PC-3 (cell line): ENCODE measurements around the gene ATP8A2. TPM values are rescaled to one million over a fixed set of nuclear protein-coding genes. Genes with fewer than 3 reads are reported as not detected.

Experiments
- ATAC-seq: fragments of 200-7000 bp; cut with Tn5 transposase; 2 replicates; pipeline ENCODE4 v1.9.1; 2020; ENCODE audit warnings: mild to moderate bottlenecking, moderate library complexity
- BruUV-seq: library from RNA; stranded (reverse); fragments of 400-500 nt; replicated peaks from 2 replicates; lab custom pipeline; 2021; lab: Mats Ljungman, UMichigan
- CTCF ChIA-PET: fragments of 300-600 bp; sonication (Branson Sonifier 250); formaldehyde crosslinking; loops from one replicate; lab custom pipeline; 2022; ENCODE audit warnings: antibody characterized with exemption; lab: Charles Lee
- POLR2A ChIA-PET: fragments of 300-600 bp; sonication (Branson Sonifier 250); formaldehyde crosslinking; loops from one replicate; lab custom pipeline; 2022; ENCODE audit warnings: antibody characterized with exemption; ENCODE audit not compliant: unreplicated experiment; lab: Charles Lee
- DNase-seq: peaks from one replicate; pipeline ENCODE4 v3.0.0-alpha.2; 2015
- H2AFZ ChIP-seq: fragments of 300-600 bp; sonication (generic); 2 replicates; pipeline ENCODE4 v1.6.0; 2016; ENCODE audit warnings: antibody characterized with exemption, low read length
- H3F3A ChIP-seq: fragments of 300-600 bp; sonication (generic); one replicate; pipeline ENCODE4 v1.6.0; 2017; ENCODE audit warnings: antibody characterized with exemption, low read length, control low read depth, mild to moderate bottlenecking; ENCODE audit not compliant: unreplicated experiment
- H3K27ac ChIP-seq: fragments of 300-600 bp; sonication (generic); 2 replicates; pipeline ENCODE4 v1.5.1; 2016; ENCODE audit warnings: mild to moderate bottlenecking, low read length
- H3K27me3 ChIP-seq: fragments of 300-600 bp; sonication (generic); 2 replicates; pipeline ENCODE4 v1.6.1; 2016; ENCODE audit warnings: low read length, mixed read lengths
- H3K36me3 ChIP-seq: fragments of 300-600 bp; sonication (generic); 2 replicates; pipeline ENCODE4 v1.6.1; 2016; ENCODE audit warnings: low read depth, mixed run types, low read length, mixed read lengths
- H3K4me1 ChIP-seq: fragments of 300-600 bp; sonication (generic); 2 replicates; pipeline ENCODE4 v1.5.1; 2016; ENCODE audit warnings: low read length; ENCODE audit not compliant: insufficient read depth
- H3K4me2 ChIP-seq: fragments of 300-600 bp; sonication (generic); 2 replicates; pipeline ENCODE4 v1.6.0; 2016; ENCODE audit warnings: low read length
- H3K4me3 ChIP-seq: fragments of 300-600 bp; sonication (generic); 2 replicates; pipeline ENCODE4 v1.5.1; 2016; ENCODE audit warnings: mild to moderate bottlenecking, low read length, mixed read lengths
- H3K79me2 ChIP-seq: fragments of 300-600 bp; sonication (generic); 2 replicates; pipeline ENCODE4 v1.6.1; 2017; ENCODE audit warnings: low read length, mixed read lengths
- H3K9ac ChIP-seq: fragments of 300-600 bp; sonication (generic); 2 replicates; pipeline ENCODE4 v1.6.0; 2016; ENCODE audit warnings: mild to moderate bottlenecking, low read length
- H3K9me2 ChIP-seq: fragments of 300-600 bp; sonication (generic); replicated peaks from 2 replicates; pipeline ENCODE4 v1.6.1; 2016; ENCODE audit warnings: mixed run types, low read length, mixed read lengths
- H3K9me3 ChIP-seq: fragments of 300-600 bp; sonication (generic); 2 replicates; pipeline ENCODE4 v1.6.1; 2016; ENCODE audit warnings: low read length, mixed read lengths
- H4K20me1 ChIP-seq: fragments of 300-600 bp; sonication (generic); 2 replicates; pipeline ENCODE4 v1.6.1; 2016; ENCODE audit warnings: low read length, mixed read lengths
- EZH2 ChIP-seq: fragments of 300-600 bp; sonication (generic); IDR thresholded peaks from one replicate; pipeline ENCODE4 v1.6.1; 2017; ENCODE audit warnings: antibody characterized with exemption, mild to moderate bottlenecking, low read length; ENCODE audit not compliant: unreplicated experiment
- EZH2phosphoT487 ChIP-seq: fragments of 300-600 bp; sonication (generic); IDR thresholded peaks from 2 replicates; pipeline ENCODE4 v1.6.1; 2018; ENCODE audit warnings: mild to moderate bottlenecking, antibody characterized with exemption, low read length, borderline replicate concordance
- intact Hi-C: fragments of 100-400 bp; cut with micrococcal nuclease; formaldehyde crosslinking; loops from 2 replicates; pipeline ENCODE4 v1.9.0; 2023
- total RNA-seq: library from RNA; depleted of rRNA; stranded (reverse); fragments of >200 nt; gene quantifications from 2 replicates; pipeline ENCODE4 v1.2.3, GENCODE V29; 2014
- TF ChIP-seq, protein P1 (sequence below): fragments of 300-600 bp; sonication (generic); conservative IDR thresholded peaks from 2 replicates; pipeline ENCODE4 v1.5.1; 2017; ENCODE audit warnings: antibody characterized with exemption, low read depth, mild to moderate bottlenecking, low read length

ATP8A2 gene
- total RNA-seq, 1 experiment from 2014 or later = 0.04 TPM

DNA sequence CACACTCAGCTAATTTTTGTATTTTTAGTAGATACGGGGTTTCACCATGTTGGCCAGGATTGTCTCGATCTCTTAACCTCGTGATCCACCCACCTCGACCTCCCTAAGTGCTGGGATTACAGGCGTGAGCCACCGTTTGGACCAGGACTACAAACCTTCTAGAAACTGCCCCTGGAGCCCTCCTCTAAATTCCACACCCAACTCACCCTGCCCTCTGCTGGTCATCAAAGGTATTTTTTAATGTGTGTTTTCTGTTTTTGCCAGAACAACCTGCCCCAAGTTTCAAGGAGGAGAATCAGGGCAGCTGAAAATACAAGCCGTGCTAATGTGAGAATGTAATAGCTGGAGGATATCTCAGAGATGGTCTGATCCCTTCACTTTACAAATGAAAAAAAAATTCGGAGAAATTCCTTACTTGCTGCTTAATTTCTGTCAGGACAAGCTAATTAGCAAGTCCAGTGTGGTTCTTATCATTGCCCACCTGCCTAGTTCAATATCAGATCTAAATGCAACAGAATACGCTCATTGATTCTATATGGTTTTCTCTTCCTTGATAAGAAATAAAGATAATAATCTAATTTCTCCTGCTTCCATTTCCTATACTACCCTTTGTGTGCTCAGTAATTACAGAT lies 4.1 kb downstream of the ATP8A2 start:
- Histone ChIP-seq H3K9me2 (no peaks in the 10 kb centered on the region), H3F3A (no peaks in the 10 kb centered on the region), H3K4me1 (no peaks in the 10 kb centered on the region), H4K20me1 (no peaks in the 10 kb centered on the region), H2AFZ (no peak overlapping the region), H3K27ac (no peak overlapping the region), H3K4me3 (no peak overlapping the region), H3K27me3 (peaks cover 66% of the 10 kb centered on the region), H3K9me3 (no peaks in the 10 kb centered on the region), H3K4me2 (no peak overlapping the region), H3K9ac (no peak overlapping the region), H3K36me3 (no peaks in the 10 kb centered on the region), H3K79me2 (no peaks in the 10 kb centered on the region)
- DNase-seq (peak; percentile 63), ATAC-seq (peak; percentile 38; the same call in 1 of the 2 replicates)
- CTCF ChIA-PET = interaction anchor here (0.6 to 0.7 kb wide), 2 partner anchors 29 to 335 kb away, joined by 3 read pairs; no protein-coding TSS in a partner anchor
- no TSS peak for BruUV-seq
- POLR2A ChIA-PET = no interaction called here
- no peak for TF ChIP-seq EZH2phosphoT487
- TF ChIP-seq, protein P1, sequence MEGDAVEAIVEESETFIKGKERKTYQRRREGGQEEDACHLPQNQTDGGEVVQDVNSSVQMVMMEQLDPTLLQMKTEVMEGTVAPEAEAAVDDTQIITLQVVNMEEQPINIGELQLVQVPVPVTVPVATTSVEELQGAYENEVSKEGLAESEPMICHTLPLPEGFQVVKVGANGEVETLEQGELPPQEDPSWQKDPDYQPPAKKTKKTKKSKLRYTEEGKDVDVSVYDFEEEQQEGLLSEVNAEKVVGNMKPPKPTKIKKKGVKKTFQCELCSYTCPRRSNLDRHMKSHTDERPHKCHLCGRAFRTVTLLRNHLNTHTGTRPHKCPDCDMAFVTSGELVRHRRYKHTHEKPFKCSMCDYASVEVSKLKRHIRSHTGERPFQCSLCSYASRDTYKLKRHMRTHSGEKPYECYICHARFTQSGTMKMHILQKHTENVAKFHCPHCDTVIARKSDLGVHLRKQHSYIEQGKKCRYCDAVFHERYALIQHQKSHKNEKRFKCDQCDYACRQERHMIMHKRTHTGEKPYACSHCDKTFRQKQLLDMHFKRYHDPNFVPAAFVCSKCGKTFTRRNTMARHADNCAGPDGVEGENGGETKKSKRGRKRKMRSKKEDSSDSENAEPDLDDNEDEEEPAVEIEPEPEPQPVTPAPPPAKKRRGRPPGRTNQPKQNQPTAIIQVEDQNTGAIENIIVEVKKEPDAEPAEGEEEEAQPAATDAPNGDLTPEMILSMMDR = peak; percentile 61
- intact Hi-C loops = loop anchor here (1.0 to 2.0 kb wide), 2 partner anchors 143 to 291 kb away; no protein-coding TSS in a partner anchor

DNA sequence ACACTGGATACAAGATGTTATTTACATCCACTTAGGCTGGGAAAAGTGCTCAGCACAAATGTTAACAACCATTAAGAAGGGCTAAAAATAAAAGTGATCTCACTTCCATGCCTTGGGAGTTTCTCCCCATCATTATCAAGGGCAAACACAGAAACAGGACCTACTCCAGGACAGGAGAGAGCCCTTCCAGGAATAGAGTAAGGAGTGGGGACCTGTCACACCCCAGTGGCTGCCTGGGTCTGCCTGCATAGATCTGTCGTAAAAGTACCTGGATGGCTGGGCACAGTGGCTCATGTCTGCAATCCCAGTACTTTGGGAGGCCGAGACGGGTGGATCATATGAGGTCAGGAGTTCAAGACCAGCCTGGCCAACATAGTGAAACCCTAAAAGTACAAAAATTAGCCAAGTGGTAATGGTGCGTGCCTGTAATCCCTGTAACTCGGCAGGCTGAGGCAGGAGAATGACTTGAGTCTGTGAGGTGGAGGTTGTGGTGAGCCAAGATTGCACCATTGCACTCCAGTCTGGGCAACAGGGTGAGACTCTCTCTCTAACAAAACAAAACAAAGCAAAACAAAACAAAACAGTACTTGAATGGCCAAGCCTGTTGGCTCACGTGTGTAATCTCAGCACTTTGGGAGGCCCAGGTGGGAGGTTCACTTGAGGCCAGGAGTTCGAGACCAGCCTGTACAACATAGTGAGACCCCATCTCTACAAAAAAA lies 5.6 kb downstream of the ATP8A2 start:
- Histone ChIP-seq H3K27me3 (peaks cover 68% of the 10 kb centered on the region), H3K4me3 (no peak overlapping the region), H3K79me2 (no peaks in the 10 kb centered on the region), H3F3A (no peaks in the 10 kb centered on the region), H3K9ac (no peak overlapping the region), H3K9me2 (no peaks in the 10 kb centered on the region), H3K4me2 (no peak overlapping the region), H3K9me3 (no peaks in the 10 kb centered on the region), H2AFZ (no peak overlapping the region), H4K20me1 (no peaks in the 10 kb centered on the region), H3K4me1 (no peaks in the 10 kb centered on the region), H3K27ac (no peak overlapping the region), H3K36me3 (no peaks in the 10 kb centered on the region)
- BruUV-seq = no TSS peak
- ChIA-PET POLR2A (no interaction called here), CTCF (no interaction called here)
- no peak for TF ChIP-seq EZH2phosphoT487
- TF ChIP-seq, protein P1 = no peak
- no peak for TF ChIP-seq EZH2
- no peak for DNase-seq
- ATAC-seq = no peak
- intact Hi-C loops = loop anchor here (2.0 kb wide), 1 partner anchor 145 kb away; no protein-coding TSS in a partner anchor

DNA sequence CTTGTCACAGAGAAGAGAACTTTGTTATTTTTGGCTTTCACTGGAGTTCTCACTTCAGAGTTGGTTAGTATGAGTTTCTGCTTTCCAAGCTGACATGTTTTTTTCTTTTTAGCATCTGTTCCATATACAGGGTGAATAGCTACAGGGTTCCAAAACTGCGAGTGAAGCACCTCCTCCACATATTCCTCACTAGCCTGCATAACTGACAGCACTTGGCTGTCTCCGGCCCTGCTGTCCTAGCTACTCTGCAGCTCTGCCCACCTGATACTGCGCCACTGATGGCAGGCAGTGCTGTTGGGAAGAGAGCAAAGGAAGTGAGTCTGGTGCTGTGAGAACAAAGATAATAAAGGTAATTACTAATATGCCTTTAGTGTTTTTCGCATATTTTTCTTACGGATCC lies 6.8 kb downstream of the ATP8A2 start:
- H3K79me2 ChIP-seq = no peaks in the 10 kb centered on the region
- TF ChIP-seq, protein P1 = no peak
- TF ChIP-seq EZH2 (no peak), EZH2phosphoT487 (no peak)
- no peaks in the 10 kb centered on the region for H3K36me3 ChIP-seq
- intact Hi-C loops = no loop called here
- ATAC-seq = no peak
- no peak overlapping the region for H3K27ac ChIP-seq
- H2AFZ ChIP-seq = no peak overlapping the region
- ChIA-PET POLR2A (no interaction called here), CTCF (no interaction called here)
- no peak overlapping the region for H3K4me3 ChIP-seq
- no peaks in the 10 kb centered on the region for H3K4me1 ChIP-seq
- DNase-seq = no peak
- H3K9ac ChIP-seq = no peak overlapping the region
- H3K9me2 ChIP-seq = no peaks in the 10 kb centered on the region
- peaks cover 58% of the 10 kb centered on the region for H3K27me3 ChIP-seq
- no peaks in the 10 kb centered on the region for H4K20me1 ChIP-seq
- H3F3A ChIP-seq = no peaks in the 10 kb centered on the region
- H3K4me2 ChIP-seq = no peak overlapping the region
- BruUV-seq = no TSS peak
- no peaks in the 10 kb centered on the region for H3K9me3 ChIP-seq
